SH-SY5Y (cell line): ENCODE measurements around the gene IGFBPL1.

Source experiments
- GATA2 ChIP-seq: IDR thresholded peaks from 2 replicates; pipeline ENCODE4 v1.6.1; 2011; ENCODE audit warnings: mild to moderate bottlenecking, low read depth, low read length
- GATA3 ChIP-seq: IDR thresholded peaks from 2 replicates; pipeline ENCODE4 v1.6.1; 2011; ENCODE audit warnings: low read depth, mild to moderate bottlenecking, low read length, moderate library complexity

DNA sequence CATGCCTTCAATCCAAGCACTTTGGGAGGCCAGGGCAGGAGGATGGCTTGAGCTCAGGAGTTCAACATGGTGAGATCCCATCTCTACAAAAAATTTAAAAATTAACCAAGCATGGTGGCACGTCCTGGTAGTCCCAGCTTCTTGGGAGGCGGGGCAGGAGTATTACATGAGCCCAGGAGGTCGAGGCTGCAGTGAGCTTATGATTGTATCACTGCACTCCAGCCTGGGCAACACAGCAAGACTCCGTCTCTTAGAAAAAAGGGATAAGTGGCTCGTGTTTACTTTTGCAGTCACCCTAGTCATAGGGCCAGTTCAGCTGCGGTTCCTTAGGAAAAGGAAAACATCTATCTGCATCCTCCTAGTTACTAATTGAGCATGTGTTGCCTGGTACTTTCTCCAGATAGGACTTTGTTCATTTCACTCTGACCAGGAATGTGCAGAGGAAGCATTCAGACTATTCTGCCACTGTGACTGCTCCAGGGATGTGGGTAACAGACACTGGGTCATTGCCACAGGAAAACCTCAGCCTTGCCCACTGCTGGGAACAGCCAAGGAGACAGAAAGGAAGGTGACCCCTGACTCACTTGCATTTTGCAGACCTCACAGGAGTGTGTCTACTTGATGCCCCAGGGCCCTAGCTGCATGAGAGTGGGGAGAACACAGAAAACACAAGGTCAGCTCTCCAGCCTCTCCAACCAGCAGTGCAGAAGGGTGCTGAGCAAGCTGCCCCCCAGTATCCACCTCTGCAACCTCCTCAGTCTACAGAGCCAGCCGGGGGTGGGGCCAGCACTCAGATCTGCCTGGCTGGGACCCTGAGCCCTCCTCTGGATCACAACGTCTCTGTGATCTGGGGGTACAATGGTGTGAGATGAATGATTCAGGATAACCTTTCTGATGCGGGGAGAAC, 65.6 kb downstream of the IGFBPL1 start:
- TF ChIP-seq GATA2: no peak
- TF ChIP-seq GATA3: no peak
